Measurements from ENCODE around the gene DUOX1.

DNA sequence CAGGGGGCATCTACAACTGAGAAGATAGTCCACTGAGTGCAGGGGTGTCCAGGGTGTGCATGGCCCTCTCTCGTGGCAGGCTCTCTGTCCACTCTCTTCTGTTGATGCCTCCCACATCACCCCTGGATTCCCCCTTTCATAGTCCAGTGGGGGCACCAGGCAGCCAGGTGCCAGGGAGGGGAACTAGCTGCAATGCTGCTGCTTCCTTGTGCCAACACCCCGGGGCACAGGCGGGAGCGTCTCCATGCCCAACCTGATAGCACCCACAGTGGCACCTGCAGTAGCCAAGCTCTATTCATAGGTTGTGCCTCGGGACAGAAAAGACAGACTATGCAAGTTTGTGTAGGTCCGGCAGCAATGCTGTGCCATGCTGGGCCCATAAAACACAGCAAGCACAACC is 27.6 kb upstream of the DUOX1 start:
- TF ChIP-seq, protein P1, sequence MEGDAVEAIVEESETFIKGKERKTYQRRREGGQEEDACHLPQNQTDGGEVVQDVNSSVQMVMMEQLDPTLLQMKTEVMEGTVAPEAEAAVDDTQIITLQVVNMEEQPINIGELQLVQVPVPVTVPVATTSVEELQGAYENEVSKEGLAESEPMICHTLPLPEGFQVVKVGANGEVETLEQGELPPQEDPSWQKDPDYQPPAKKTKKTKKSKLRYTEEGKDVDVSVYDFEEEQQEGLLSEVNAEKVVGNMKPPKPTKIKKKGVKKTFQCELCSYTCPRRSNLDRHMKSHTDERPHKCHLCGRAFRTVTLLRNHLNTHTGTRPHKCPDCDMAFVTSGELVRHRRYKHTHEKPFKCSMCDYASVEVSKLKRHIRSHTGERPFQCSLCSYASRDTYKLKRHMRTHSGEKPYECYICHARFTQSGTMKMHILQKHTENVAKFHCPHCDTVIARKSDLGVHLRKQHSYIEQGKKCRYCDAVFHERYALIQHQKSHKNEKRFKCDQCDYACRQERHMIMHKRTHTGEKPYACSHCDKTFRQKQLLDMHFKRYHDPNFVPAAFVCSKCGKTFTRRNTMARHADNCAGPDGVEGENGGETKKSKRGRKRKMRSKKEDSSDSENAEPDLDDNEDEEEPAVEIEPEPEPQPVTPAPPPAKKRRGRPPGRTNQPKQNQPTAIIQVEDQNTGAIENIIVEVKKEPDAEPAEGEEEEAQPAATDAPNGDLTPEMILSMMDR (IDR thresholded peaks at IDR 0.05; ENCODE audit: low read depth, low read length) = no peak
- no peak for TF ChIP-seq EZH2phosphoT487 (IDR thresholded peaks at IDR 0.05; ENCODE audit: low read depth)
